ENCODE results near the gene CACNA1B. TPM values are rescaled to one million over a fixed set of nuclear protein-coding genes. Genes with fewer than 3 reads are reported as not detected.
"Not testable (repeated sequence)": the region's sequence is repeated elsewhere in the genome, so short reads cannot be mapped to it uniquely, and the experiment has no call there.

CACNA1B gene
- total RNA-seq, 3 donors from 2014 or later: 0.12 to 1.7 (median 0.22) TPM

GRCh38 chr9:138013836-138014562 is 136.4 kb downstream of the CACNA1B start:
- TF ChIP-seq CTCF (IDR thresholded peaks at IDR 0.05): no peak
- no peaks in the 10 kb centered on the region for H3K36me3 ChIP-seq (ENCODE audit: low read depth)
- no peak overlapping the region for H3K4me3 ChIP-seq
- no peaks in the 10 kb centered on the region for H3K9me3 ChIP-seq
- intact Hi-C loops (cut with DNase I, micrococcal nuclease): no loop called here
- H3K4me1 ChIP-seq (ENCODE audit: low read depth): no peaks in the 10 kb centered on the region
- DNase-seq (no peak), ATAC-seq (no peak)

GRCh38 chr9:138014563-138014945 is 137.0 kb downstream of the CACNA1B start:
- Histone ChIP-seq H3K4me1 (ENCODE audit: low read depth) (no peaks in the 10 kb centered on the region), H3K9me3 (no peaks in the 10 kb centered on the region), H3K4me3 (no peak overlapping the region), H3K36me3 (ENCODE audit: low read depth) (no peaks in the 10 kb centered on the region)
- TF ChIP-seq CTCF (IDR thresholded peaks at IDR 0.05): no peak
- ATAC-seq (no peak), DNase-seq (no peak)
- intact Hi-C loops (cut with DNase I, micrococcal nuclease): no loop called here

GRCh38 chr9:138015021-138015829 is 137.6 kb downstream of the CACNA1B start:
- Histone ChIP-seq H3K9me3 (no peaks in the 10 kb centered on the region), H3K4me1 (ENCODE audit: low read depth) (no peaks in the 10 kb centered on the region), H3K36me3 (ENCODE audit: low read depth) (no peaks in the 10 kb centered on the region), H3K4me3 (no peak overlapping the region)
- intact Hi-C loops (cut with DNase I, micrococcal nuclease): no loop called here
- no peak for ATAC-seq
- no peak for DNase-seq
- TF ChIP-seq CTCF (IDR thresholded peaks at IDR 0.05): no peak

- DNase-seq: no peak
- Histone ChIP-seq H3K4me1 (ENCODE audit: low read depth) (no peaks in the 10 kb centered on the region), H3K9me3 (no peaks in the 10 kb centered on the region), H3K36me3 (ENCODE audit: low read depth) (no peaks in the 10 kb centered on the region), H3K4me3 (no peak overlapping the region)
- ATAC-seq: no peak
- intact Hi-C loops (cut with DNase I, micrococcal nuclease): no loop called here
- no peak for TF ChIP-seq CTCF (IDR thresholded peaks at IDR 0.05)
These were observed 139.0 kb downstream of the CACNA1B start for GRCh38 chr9:138016406-138017187.

GRCh38 chr9:138017200-138017599 is 139.6 kb downstream of the CACNA1B start:
- DNase-seq: no peak

GRCh38 chr9:138019514-138019913 is 141.9 kb downstream of the CACNA1B start:
- ATAC-seq; H3K4me3 ChIP-seq; intact Hi-C loops (cut with DNase I, micrococcal nuclease); DNase-seq; H3K36me3 ChIP-seq (ENCODE audit: low read depth); H3K4me1 ChIP-seq (ENCODE audit: low read depth); H3K9me3 ChIP-seq: not testable (repeated sequence)

More at GRCh38 chr9:138017200-138017599, 139.6 kb downstream of the CACNA1B start:
- intact Hi-C loops (cut with DNase I, micrococcal nuclease): no loop called here
- Histone ChIP-seq H3K4me1 (ENCODE audit: low read depth) (no peaks in the 10 kb centered on the region), H3K9me3 (no peaks in the 10 kb centered on the region), H3K4me3 (no peak overlapping the region), H3K36me3 (ENCODE audit: low read depth) (no peaks in the 10 kb centered on the region)
- no peak for ATAC-seq
- TF ChIP-seq CTCF (IDR thresholded peaks at IDR 0.05): no peak

All from mucosa of descending colon (tissue), 3 donors.